K562 (cell line): ENCODE data around the gene NBEA. TPM values are rescaled to one million over a fixed set of nuclear protein-coding genes. Genes with fewer than 3 reads are reported as not detected.

Source experiments
- ATAC-seq: fragments of 200-7000 bp; cut with Tn5 transposase; 3 replicates; pipeline ENCODE4 v1.9.1; 2020; ENCODE audit warnings: moderate library complexity
- BruUV-seq: library from RNA; stranded (reverse); fragments of 400-500 nt; replicated peaks from 2 replicates; lab custom pipeline; 2021; lab: Mats Ljungman, UMichigan
- CTCF ChIA-PET: fragments of 300-600 bp; formaldehyde crosslinking; extraction: SDS; loops from one replicate; lab custom pipeline; 2021; ENCODE audit warnings: low intra/inter-chr PET ratio; lab: Yijun Ruan, JAX
- POLR2A ChIA-PET: fragments of 300-600, 350-650 bp; sonication (Branson Sonifier 250); formaldehyde crosslinking; extraction: SDS; loops from one replicate; lab custom pipeline; 2021; ENCODE audit warnings: antibody characterized with exemption, inconsistent platforms; lab: Yijun Ruan, JAX
- DNase-seq, 4 experiments: peaks; one replicate each; pipeline versions ENCODE4 v3.0.0 to v3.0.0-alpha.2; 2011 to 2018; ENCODE audit warnings: low spot score in 3 of 4, mixed read lengths in 3 of 4; ENCODE audit errors: extremely low read depth in 1 of 4
- FAIRE-seq: peaks from 2 replicates; lab custom pipeline; 2011; peaks lifted over from hg19 to GRCh38; lab: Jason Lieb, UNC
- H2AFZ ChIP-seq: 2 replicates; pipeline ENCODE4 v1.6.0; 2011; ENCODE audit warnings: low read depth, low read length, control low read depth, inconsistent platforms
- H3K27ac ChIP-seq: fragments of 200-600 bp; 3 replicates; pipeline ENCODE4 v1.8.0; 2011; ENCODE audit warnings: low read depth, mild to moderate bottlenecking, control low read depth, inconsistent platforms, low read length, moderate library complexity, mixed read lengths; ENCODE audit errors: extremely low read depth
- H3K27me3 ChIP-seq, 2 experiments: fragments of 300-600 bp in 1 of 2; 2 replicates in 1 of 2; 3 replicates in 1 of 2; pipeline versions ENCODE4 v1.6.0 to v1.8.0; 2011; ENCODE audit warnings: inconsistent platforms in 2 of 2, low read length in 2 of 2, mild to moderate bottlenecking in 1 of 2, mixed read lengths in 1 of 2, moderate library complexity in 1 of 2; ENCODE audit not compliant: control insufficient read depth in 2 of 2, insufficient read depth in 2 of 2
- H3K36me3 ChIP-seq: fragments of 300-600 bp; 3 replicates; pipeline ENCODE4 v1.8.0; 2011; ENCODE audit warnings: mild to moderate bottlenecking, low read length, inconsistent platforms; ENCODE audit not compliant: control insufficient read depth, insufficient read depth
- H3K4me1 ChIP-seq, 2 experiments: fragments of 200-600 bp in 1 of 2; replicated peaks in 1 of 2; 2 replicates in 1 of 2; 3 replicates in 1 of 2; pipeline versions ENCODE4 v1.5.1 to v1.8.0; 2011; ENCODE audit warnings: inconsistent platforms in 2 of 2, low read length in 2 of 2, mild to moderate bottlenecking in 1 of 2, mixed read lengths in 1 of 2, moderate library complexity in 1 of 2; ENCODE audit not compliant: control insufficient read depth in 2 of 2, insufficient read depth in 2 of 2
- H3K4me2 ChIP-seq: 2 replicates; pipeline ENCODE4 v1.6.1; 2011; ENCODE audit warnings: low read length, control low read depth, inconsistent platforms, mixed read lengths; ENCODE audit not compliant: insufficient read depth
- H3K4me3 ChIP-seq: fragments of 200-600 bp; sonication (generic), shearing (Covaris generic); 2 replicates; pipeline ENCODE4 v1.5.1; 2016; ENCODE audit warnings: control low read depth, inconsistent platforms
- H3K79me2 ChIP-seq: fragments of 200-600 bp; 3 replicates; pipeline ENCODE4 v1.8.0; 2011; ENCODE audit warnings: low read length, inconsistent platforms; ENCODE audit not compliant: control insufficient read depth, insufficient read depth
- H3K9ac ChIP-seq, 2 experiments: 2 replicates each; pipeline versions ENCODE4 v1.6.0 to v1.6.1; 2011; ENCODE audit warnings: low read depth in 2 of 2, low read length in 2 of 2, control low read depth in 1 of 2, inconsistent platforms in 1 of 2, mild to moderate bottlenecking in 1 of 2, mixed read lengths in 1 of 2; ENCODE audit not compliant: insufficient read depth in 1 of 2
- H3K9me1 ChIP-seq: one replicate; pipeline ENCODE4 v1.6.0; 2011; ENCODE audit warnings: inconsistent platforms, mild to moderate bottlenecking, low read length, moderate library complexity; ENCODE audit not compliant: control insufficient read depth, insufficient read depth
- H3K9me3 ChIP-seq: replicated peaks from 2 replicates; pipeline ENCODE4 v1.5.1; 2011; ENCODE audit warnings: low read depth, low read length, inconsistent platforms; ENCODE audit not compliant: control insufficient read depth, insufficient read depth
- H4K20me1 ChIP-seq: replicated peaks from 2 replicates; pipeline ENCODE4 v1.6.1; 2011; ENCODE audit warnings: low read length, inconsistent platforms, mixed read lengths; ENCODE audit not compliant: control insufficient read depth, insufficient read depth
- EGR1 ChIP-seq: fragments of 450-650 bp; conservative IDR thresholded peaks from 2 replicates; pipeline ENCODE4 v1.6.1; 2017; ENCODE audit warnings: mild to moderate bottlenecking
- EZH2 ChIP-seq: IDR thresholded peaks from 2 replicates; pipeline ENCODE4 v1.6.1; 2012; ENCODE audit warnings: low read depth, mild to moderate bottlenecking, inconsistent platforms, low read length, borderline replicate concordance
- FOXK2 ChIP-seq, 2 experiments: fragments of 450-650 bp; IDR thresholded peaks in 1 of 2; conservative IDR thresholded peaks in 1 of 2; 2 replicates each; pipeline ENCODE4 v1.6.1; 2016; ENCODE audit warnings: low read depth in 2 of 2, mild to moderate bottlenecking in 1 of 2
- MECOM ChIP-seq: fragments of 250-450 bp; sonication (Bioruptor Pico); IDR thresholded peaks from 2 replicates; pipeline ENCODE4 v1.8.0; 2022; ENCODE audit warnings: inconsistent platforms
- RUNX1 ChIP-seq: sonication (generic); IDR thresholded peaks from 2 replicates; pipeline ENCODE4 v1.6.1; 2016; ENCODE audit warnings: antibody characterized with exemption, low read depth
- WGBS: fragments of 100-300 bp; shearing (Covaris generic); methylation state at CpG from one replicate; pipeline ENCODE4 v1.1.6; 2016; ENCODE audit warnings: low coverage, mixed read lengths; ENCODE audit not compliant: insufficient coverage; ENCODE audit errors: missing lambda C conversion rate; 5-methylcytosine and 5-hydroxymethylcytosine counted together
- in situ Hi-C: fragments of 300-500 bp; cut with MboI; formaldehyde crosslinking; loops from 4 replicates; pipeline ENCODE4 v1.15.0; 2018; ENCODE audit warnings: inconsistent platforms, mixed read lengths
- intact Hi-C: fragments of 100-400 bp; cut with micrococcal nuclease; formaldehyde crosslinking; loops from 2 replicates; pipeline ENCODE4 v1.14.2; 2022
- polyA plus RNA-seq, 8 experiments: library from polyadenylated mRNA; depleted of rRNA in 4 of 8; stranded (reverse) in 5 of 8; unstranded in 3 of 8; fragments of >200 nt; fragmentation: Nextera tagmentation in 2 of 8; fragmentation: Illumina TruSeq in 1 of 8; extraction: Ambion mirVana in 2 of 8; extraction: Trizol in 1 of 8; gene quantifications; 2 replicates each; pipeline versions ENCODE4 v1.2.1 to v1.2.3, GENCODE V29; 2011 to 2014; ENCODE audit warnings: inconsistent platforms in 1 of 8, missing spikeins in 1 of 8
- total RNA-seq, 7 experiments: library from RNA; depleted of rRNA in 6 of 7; stranded (reverse); fragments of >200 nt in 6 of 7; fragmentation: Illumina TruSeq in 2 of 7; extraction: Trizol in 2 of 7; gene quantifications; 2 replicates each; pipeline versions ENCODE4 v1.2.1 to v1.2.3, GENCODE V29; 2011 to 2021; ENCODE audit warnings: low replicate concordance in 1 of 7
- TF ChIP-seq, protein P1 (sequence below): fragments of 250-450 bp; sonication (Bioruptor Pico); IDR thresholded peaks from 2 replicates; pipeline ENCODE4 v1.5.0; 2020; ENCODE audit warnings: mild to moderate bottlenecking
- TF ChIP-seq, protein P2 (sequence below): fragments of 450-650 bp; IDR thresholded peaks from 2 replicates; pipeline ENCODE4 v1.7.0; 2016; ENCODE audit warnings: borderline replicate concordance
- TF ChIP-seq, protein P3 (sequence below), 2 experiments: fragments of 450-650 bp; IDR thresholded peaks; 2 replicates each; pipeline ENCODE4 v1.6.1; 2018; ENCODE audit warnings: mild to moderate bottlenecking in 2 of 2, low read depth in 1 of 2; ENCODE audit not compliant: partially characterized antibody in 2 of 2

Gene NBEA
- total and polyA plus RNA-seq, 9 of the 15 experiments (the other 6 are each of a cell fraction or from before 2014, with no cell fraction given): 0.03 to 0.94 (median 0.05) TPM; not detected in 2

DNA sequence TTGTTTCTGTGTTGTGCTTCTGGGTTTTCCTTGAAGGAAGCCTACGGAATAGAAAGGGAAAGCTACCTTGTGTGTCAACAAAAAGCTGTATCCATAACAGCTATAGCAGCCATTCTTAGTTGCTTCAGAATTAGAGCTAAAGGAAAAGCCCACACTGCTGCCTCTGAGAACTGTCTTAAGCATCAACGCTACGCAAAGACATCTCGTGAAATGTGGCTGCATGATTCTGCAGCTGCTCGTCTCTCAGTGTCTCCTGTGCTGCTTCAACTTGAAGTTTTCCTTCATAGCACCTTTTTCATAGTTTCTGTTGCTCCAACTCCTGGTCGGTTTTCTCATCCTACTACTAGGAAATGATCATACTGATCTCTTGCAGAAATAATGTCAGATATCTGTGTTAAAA lies 675.4 kb downstream of the NBEA start (continued):
- TF ChIP-seq EZH2: no peak
- TF ChIP-seq RUNX1: no peak

DNA sequence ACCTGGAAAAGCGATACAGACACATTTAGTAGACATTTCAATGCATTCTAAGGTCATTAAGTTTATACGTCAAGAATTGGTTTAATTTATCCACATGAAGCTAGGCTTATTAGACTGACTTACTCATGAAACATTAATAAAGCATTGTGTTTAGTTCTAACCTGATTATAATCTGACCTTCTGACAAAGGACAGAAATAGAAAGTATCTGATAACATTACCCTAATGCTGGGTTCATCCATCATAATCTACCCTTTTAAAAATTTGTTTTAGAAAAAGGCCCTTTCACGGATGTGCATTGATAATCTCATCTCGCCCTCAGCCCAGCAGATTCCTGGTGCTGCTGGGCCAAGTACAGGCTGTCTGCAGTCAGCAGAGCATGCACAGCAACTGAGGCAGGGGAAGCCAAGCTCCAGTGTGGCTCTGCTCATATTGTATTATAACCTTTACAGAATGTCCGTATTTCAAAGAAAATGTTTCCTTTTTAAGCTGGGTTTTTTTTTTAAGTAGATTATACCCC lies 676.6 kb downstream of the NBEA start:
- no peaks in the 10 kb centered on the region for H3K9me1 ChIP-seq
- CTCF ChIA-PET: no interaction called here
- H3K9ac ChIP-seq: no peak overlapping the region
- in situ Hi-C loops (no loop called here), intact Hi-C loops (no loop called here)
- H3K4me1 ChIP-seq: no peaks in the 10 kb centered on the region
- H3K27me3 ChIP-seq: no peaks in the 10 kb centered on the region
- POLR2A ChIA-PET: no interaction called here
- no peak for FAIRE-seq
- H2AFZ ChIP-seq: no peak overlapping the region
- DNase-seq: no peak
- no peak for ATAC-seq
- no peaks in the 10 kb centered on the region for H3K36me3 ChIP-seq
- no peak overlapping the region for H3K4me3 ChIP-seq
- WGBS: 3% methylated on average over 5 of the region's 5 CpGs
- no TSS peak for BruUV-seq
- H3K27ac ChIP-seq: no peak overlapping the region
- H3K4me2 ChIP-seq: no peak overlapping the region
- no peaks in the 10 kb centered on the region for H3K9me3 ChIP-seq
- H4K20me1 ChIP-seq: no peaks in the 10 kb centered on the region
- H3K79me2 ChIP-seq: no peaks in the 10 kb centered on the region
- no peak for TF ChIP-seq EGR1
- TF ChIP-seq, protein P1, sequence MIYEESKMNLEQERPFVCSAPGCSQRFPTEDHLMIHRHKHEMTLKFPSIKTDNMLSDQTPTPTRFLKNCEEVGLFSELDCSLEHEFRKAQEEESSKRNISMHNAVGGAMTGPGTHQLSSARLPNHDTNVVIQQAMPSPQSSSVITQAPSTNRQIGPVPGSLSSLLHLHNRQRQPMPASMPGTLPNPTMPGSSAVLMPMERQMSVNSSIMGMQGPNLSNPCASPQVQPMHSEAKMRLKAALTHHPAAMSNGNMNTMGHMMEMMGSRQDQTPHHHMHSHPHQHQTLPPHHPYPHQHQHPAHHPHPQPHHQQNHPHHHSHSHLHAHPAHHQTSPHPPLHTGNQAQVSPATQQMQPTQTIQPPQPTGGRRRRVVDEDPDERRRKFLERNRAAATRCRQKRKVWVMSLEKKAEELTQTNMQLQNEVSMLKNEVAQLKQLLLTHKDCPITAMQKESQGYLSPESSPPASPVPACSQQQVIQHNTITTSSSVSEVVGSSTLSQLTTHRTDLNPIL (CRISPR knock-in tag): no peak
- TF ChIP-seq MECOM: no peak
- TF ChIP-seq, protein P2, sequence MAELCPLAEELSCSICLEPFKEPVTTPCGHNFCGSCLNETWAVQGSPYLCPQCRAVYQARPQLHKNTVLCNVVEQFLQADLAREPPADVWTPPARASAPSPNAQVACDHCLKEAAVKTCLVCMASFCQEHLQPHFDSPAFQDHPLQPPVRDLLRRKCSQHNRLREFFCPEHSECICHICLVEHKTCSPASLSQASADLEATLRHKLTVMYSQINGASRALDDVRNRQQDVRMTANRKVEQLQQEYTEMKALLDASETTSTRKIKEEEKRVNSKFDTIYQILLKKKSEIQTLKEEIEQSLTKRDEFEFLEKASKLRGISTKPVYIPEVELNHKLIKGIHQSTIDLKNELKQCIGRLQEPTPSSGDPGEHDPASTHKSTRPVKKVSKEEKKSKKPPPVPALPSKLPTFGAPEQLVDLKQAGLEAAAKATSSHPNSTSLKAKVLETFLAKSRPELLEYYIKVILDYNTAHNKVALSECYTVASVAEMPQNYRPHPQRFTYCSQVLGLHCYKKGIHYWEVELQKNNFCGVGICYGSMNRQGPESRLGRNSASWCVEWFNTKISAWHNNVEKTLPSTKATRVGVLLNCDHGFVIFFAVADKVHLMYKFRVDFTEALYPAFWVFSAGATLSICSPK: no peak
- TF ChIP-seq FOXK2 (conservative IDR thresholded peaks at IDR 0.05 in 1 of 2, IDR thresholded peaks at IDR 0.05 in 1 of 2; ENCODE audit: low read depth in 2 of 2): no peak
- TF ChIP-seq, protein P3, sequence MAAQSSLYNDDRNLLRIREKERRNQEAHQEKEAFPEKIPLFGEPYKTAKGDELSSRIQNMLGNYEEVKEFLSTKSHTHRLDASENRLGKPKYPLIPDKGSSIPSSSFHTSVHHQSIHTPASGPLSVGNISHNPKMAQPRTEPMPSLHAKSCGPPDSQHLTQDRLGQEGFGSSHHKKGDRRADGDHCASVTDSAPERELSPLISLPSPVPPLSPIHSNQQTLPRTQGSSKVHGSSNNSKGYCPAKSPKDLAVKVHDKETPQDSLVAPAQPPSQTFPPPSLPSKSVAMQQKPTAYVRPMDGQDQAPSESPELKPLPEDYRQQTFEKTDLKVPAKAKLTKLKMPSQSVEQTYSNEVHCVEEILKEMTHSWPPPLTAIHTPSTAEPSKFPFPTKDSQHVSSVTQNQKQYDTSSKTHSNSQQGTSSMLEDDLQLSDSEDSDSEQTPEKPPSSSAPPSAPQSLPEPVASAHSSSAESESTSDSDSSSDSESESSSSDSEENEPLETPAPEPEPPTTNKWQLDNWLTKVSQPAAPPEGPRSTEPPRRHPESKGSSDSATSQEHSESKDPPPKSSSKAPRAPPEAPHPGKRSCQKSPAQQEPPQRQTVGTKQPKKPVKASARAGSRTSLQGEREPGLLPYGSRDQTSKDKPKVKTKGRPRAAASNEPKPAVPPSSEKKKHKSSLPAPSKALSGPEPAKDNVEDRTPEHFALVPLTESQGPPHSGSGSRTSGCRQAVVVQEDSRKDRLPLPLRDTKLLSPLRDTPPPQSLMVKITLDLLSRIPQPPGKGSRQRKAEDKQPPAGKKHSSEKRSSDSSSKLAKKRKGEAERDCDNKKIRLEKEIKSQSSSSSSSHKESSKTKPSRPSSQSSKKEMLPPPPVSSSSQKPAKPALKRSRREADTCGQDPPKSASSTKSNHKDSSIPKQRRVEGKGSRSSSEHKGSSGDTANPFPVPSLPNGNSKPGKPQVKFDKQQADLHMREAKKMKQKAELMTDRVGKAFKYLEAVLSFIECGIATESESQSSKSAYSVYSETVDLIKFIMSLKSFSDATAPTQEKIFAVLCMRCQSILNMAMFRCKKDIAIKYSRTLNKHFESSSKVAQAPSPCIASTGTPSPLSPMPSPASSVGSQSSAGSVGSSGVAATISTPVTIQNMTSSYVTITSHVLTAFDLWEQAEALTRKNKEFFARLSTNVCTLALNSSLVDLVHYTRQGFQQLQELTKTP (IDR thresholded peaks at IDR 0.05; ENCODE audit: low read depth in 1 of 2, partially characterized antibody in 2 of 2): no peak
